Lung (tissue), 12 donors: ENCODE measurements around the gene COL4A1. TPM values are rescaled to one million over a fixed set of nuclear protein-coding genes. Genes with fewer than 3 reads are reported as not detected.
A peak's percentile ranks its signal among the peaks of the same experiment; 100 is the strongest.

Source experiments
- ATAC-seq: fragments of 200-7000 bp; cut with Tn5 transposase; one replicate; pipeline ENCODE4 v1.9.1; 2020; ENCODE audit warnings: moderate number of reproducible peaks; ENCODE audit not compliant: insufficient read depth, low FRiP score
- DNase-seq, 3 donors: peaks; one replicate each; pipeline ENCODE4 v3.0.0-alpha.2; 2013 to 2017
- H3K27ac ChIP-seq, 2 donors: one replicate each; pipeline ENCODE4 v1.5.1; 2013; ENCODE audit warnings: mild to moderate bottlenecking in 2 of 2, moderate library complexity in 2 of 2, control low read depth in 1 of 2, inconsistent platforms in 1 of 2, low read depth in 1 of 2, low read length in 1 of 2
- H3K27me3 ChIP-seq, 3 donors: one replicate each; pipeline ENCODE4 v1.5.1; 2013; ENCODE audit warnings: low read length in 2 of 3; ENCODE audit not compliant: control insufficient read depth in 3 of 3, insufficient read depth in 3 of 3
- H3K36me3 ChIP-seq, 4 donors: one replicate each; pipeline ENCODE4 v1.5.1; 2013; ENCODE audit warnings: low read length in 4 of 4, mild to moderate bottlenecking in 1 of 4, moderate library complexity in 1 of 4; ENCODE audit not compliant: control insufficient read depth in 4 of 4, insufficient read depth in 4 of 4
- H3K4me1 ChIP-seq, 5 donors: one replicate each; pipeline ENCODE4 v1.5.1; 2013; ENCODE audit warnings: low read length in 5 of 5, mild to moderate bottlenecking in 2 of 5, moderate library complexity in 1 of 5; ENCODE audit not compliant: control insufficient read depth in 5 of 5, insufficient read depth in 5 of 5
- H3K4me3 ChIP-seq: one replicate; pipeline ENCODE4 v1.5.1; 2013; ENCODE audit warnings: mild to moderate bottlenecking, control low read depth, moderate library complexity
- H3K9ac ChIP-seq, 2 donors: one replicate each; pipeline ENCODE4 v1.5.1; 2013; ENCODE audit warnings: low read length in 2 of 2, control low read depth in 1 of 2; ENCODE audit not compliant: insufficient read depth in 1 of 2
- H3K9me3 ChIP-seq, 4 donors: one replicate each; pipeline ENCODE4 v1.5.1; 2013; ENCODE audit warnings: low read length in 3 of 4, mild to moderate bottlenecking in 1 of 4, moderate library complexity in 1 of 4; ENCODE audit not compliant: control insufficient read depth in 4 of 4, insufficient read depth in 3 of 4
- WGBS, 2 donors: extraction: QIAGEN DNeasy Blood & Tissue Kit; methylation state at CpG; one replicate each; pipeline ENCODE4 v1.1.7; 2013; 5-methylcytosine and 5-hydroxymethylcytosine counted together
- polyA plus RNA-seq, 2 donors: library from polyadenylated mRNA; stranded (reverse); fragments of 200-250 nt; gene quantifications; one replicate each; pipeline ENCODE4 v1.2.1, GENCODE V29; 2013
- total RNA-seq, 2 donors: library from RNA; depleted of rRNA in 1 of 2; stranded (reverse); fragments of >200 nt in 1 of 2; gene quantifications; one replicate each; pipeline ENCODE4 v1.2.1, GENCODE V29; 2014 to 2021
- TF ChIP-seq, protein P1 (sequence below): IDR thresholded peaks from 2 replicates; pipeline ENCODE4 v1.5.1; 2012; ENCODE audit warnings: mild to moderate bottlenecking; ENCODE audit errors: control extremely low read depth, extremely low read depth
- donor health status: control.
- donor health status: control.
- donor health status: Bipolar disorder and iron deficiency.
- donor health status: healthy.
- donor health status: DM: yes; HTN: yes; CAD: no.

Gene COL4A1
- total and polyA plus RNA-seq, 4 donors, result 114 to 1,051 (median 318) TPM

GRCh38 chr13:110232756-110233155, 74.2 kb downstream of the COL4A1 start:
- Histone ChIP-seq H3K27me3 (no peaks in the 10 kb centered on the region), H3K9ac (peak overlapping the region in 1 of 2 donors; percentile 65), H3K36me3 (peaks cover 0 to 4% (median 2%) of the 10 kb centered on the region in 4 donors), H3K4me1 (peaks cover 11 to 41% (median 27%) of the 10 kb centered on the region in 5 donors), H3K9me3 (no peaks in the 10 kb centered on the region), H3K27ac (peak overlapping the region; percentile 69 to 85), H3K4me3 (no peak overlapping the region)
- TF ChIP-seq, protein P1, sequence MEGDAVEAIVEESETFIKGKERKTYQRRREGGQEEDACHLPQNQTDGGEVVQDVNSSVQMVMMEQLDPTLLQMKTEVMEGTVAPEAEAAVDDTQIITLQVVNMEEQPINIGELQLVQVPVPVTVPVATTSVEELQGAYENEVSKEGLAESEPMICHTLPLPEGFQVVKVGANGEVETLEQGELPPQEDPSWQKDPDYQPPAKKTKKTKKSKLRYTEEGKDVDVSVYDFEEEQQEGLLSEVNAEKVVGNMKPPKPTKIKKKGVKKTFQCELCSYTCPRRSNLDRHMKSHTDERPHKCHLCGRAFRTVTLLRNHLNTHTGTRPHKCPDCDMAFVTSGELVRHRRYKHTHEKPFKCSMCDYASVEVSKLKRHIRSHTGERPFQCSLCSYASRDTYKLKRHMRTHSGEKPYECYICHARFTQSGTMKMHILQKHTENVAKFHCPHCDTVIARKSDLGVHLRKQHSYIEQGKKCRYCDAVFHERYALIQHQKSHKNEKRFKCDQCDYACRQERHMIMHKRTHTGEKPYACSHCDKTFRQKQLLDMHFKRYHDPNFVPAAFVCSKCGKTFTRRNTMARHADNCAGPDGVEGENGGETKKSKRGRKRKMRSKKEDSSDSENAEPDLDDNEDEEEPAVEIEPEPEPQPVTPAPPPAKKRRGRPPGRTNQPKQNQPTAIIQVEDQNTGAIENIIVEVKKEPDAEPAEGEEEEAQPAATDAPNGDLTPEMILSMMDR, result no peak
- WGBS, 2 donors, result 60 to 68% methylated on average over 11 of the region's 11 CpGs
- ATAC-seq (no peak), DNase-seq (peak in 1 of 3 donors; percentile 50)

DNA sequence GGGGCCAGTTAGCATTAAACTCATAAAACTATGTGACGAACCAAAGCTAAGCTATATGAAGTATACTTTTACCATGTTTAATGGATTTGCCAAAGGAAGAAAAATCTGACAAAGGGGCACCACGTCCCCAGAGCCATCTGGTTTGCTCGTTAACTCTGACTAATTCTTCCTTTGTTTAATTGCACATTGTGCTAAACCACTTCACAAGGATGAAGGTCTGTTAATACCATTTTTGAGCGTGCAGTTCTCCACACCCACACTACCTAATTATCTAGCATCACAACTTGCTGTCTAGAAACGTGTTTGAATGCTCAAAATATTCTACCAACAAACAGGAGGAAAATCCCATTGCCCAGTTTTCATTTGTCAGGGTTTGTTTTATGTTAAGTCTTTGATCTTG, 74.8 kb downstream of the COL4A1 start:
- Histone ChIP-seq H3K9ac (no peak overlapping the region), H3K36me3 (peaks cover 0 to 4% (median 2%) of the 10 kb centered on the region in 4 donors), H3K9me3 (no peaks in the 10 kb centered on the region), H3K27me3 (no peaks in the 10 kb centered on the region), H3K4me1 (peaks cover 14 to 40% (median 22%) of the 10 kb centered on the region in 5 donors), H3K4me3 (no peak overlapping the region), H3K27ac (peak overlapping the region in 1 of 2 donors; percentile 85)
- WGBS, 2 donors, result 56 to 72% methylated on average over 5 of the region's 5 CpGs
- no peak for ATAC-seq
- TF ChIP-seq, protein P1, result no peak
- no peak for DNase-seq

DNA sequence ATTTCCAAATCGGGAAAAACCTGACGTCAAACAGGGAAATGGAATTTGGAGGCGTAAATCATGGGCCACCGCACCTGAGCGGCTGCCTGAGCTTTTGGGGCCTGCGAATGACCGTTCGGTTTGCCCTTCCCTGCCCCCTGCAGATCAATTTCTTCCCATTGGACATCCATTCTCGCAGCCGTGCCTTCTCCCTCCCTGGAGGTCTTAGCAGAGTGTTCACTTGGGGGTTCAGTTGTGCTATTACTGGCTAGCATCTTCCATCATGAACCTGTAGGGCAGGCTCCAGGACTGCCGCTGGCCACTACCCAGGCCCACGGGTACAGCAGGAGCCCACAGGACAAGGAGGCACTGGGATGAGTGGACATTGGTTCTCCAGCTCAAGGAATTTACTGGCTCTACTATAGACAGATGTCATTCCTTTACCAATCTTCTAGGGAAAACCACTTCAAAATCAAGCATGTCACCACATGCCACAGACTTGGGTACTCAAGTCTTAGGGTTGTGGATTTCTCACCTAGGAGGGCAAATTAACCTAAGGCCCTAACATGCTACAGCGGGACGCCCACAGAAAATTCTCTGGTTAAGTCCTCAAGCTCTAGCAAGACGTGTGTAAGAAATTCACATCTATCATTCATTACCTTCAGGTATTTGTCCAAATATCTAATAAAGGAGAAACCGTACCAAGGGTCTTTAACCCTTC, 75.5 kb downstream of the COL4A1 start:
- 86 to 89% methylated on average over 16 of the region's 16 CpGs for WGBS, 2 donors
- H3K27ac ChIP-seq, result peak overlapping the region; percentile 1 to 85

More for the DNA sequence above, 75.5 kb downstream of the COL4A1 start:
- Histone ChIP-seq H3K36me3 (peaks cover 0 to 2% (median under 1%) of the 10 kb centered on the region in 4 donors), H3K4me1 (peaks cover 11 to 36% (median 23%) of the 10 kb centered on the region in 5 donors), H3K9ac (no peak overlapping the region), H3K9me3 (no peaks in the 10 kb centered on the region), H3K27me3 (no peaks in the 10 kb centered on the region), H3K4me3 (no peak overlapping the region)
- TF ChIP-seq, protein P1, result no peak
- ATAC-seq (no peak), DNase-seq (no peak)
